HepG2 (cell line): Measurements from ENCODE around the gene WSCD2.

Experiments used
- DNMT1 ChIP-seq: sonication (generic); formaldehyde crosslinking; IDR thresholded peaks from 2 replicates; pipeline ENCODE4 v1.5.1; 2020; ENCODE audit warnings: mild to moderate bottlenecking, missing genetic modification reagents
- EP300 ChIP-seq, 3 experiments: sonication (generic) in 1 of 3; formaldehyde crosslinking in 1 of 3; IDR thresholded peaks; 2 replicates each; pipeline versions ENCODE4 v1.5.1 to v1.6.1; 2011 to 2020; ENCODE audit warnings: low read depth in 2 of 3, low read length in 2 of 3, borderline replicate concordance in 1 of 3, improper control_type of control experiment in 1 of 3, mild to moderate bottlenecking in 1 of 3, missing genetic modification reagents in 1 of 3, moderate library complexity in 1 of 3
- FOSL2 ChIP-seq: sonication (generic); formaldehyde crosslinking; IDR thresholded peaks from 2 replicates; pipeline ENCODE4 v1.4.0; 2020; ENCODE audit warnings: missing genetic modification reagents
- KAT7 ChIP-seq: IDR thresholded peaks from 2 replicates; pipeline ENCODE4 v1.6.1; 2018; ENCODE audit warnings: borderline replicate concordance, missing compliant biosample characterization
- MED13 ChIP-seq: sonication (generic); formaldehyde crosslinking; IDR thresholded peaks from 2 replicates; pipeline ENCODE4 v1.5.0; 2020; ENCODE audit warnings: missing genetic modification reagents
- PAWR ChIP-seq: sonication (generic); formaldehyde crosslinking; IDR thresholded peaks from 2 replicates; pipeline ENCODE4 v1.4.0; 2020; ENCODE audit warnings: missing genetic modification reagents, mild to moderate bottlenecking, borderline replicate concordance
- POLR2AphosphoS2 ChIP-seq: IDR thresholded peaks from 2 replicates; pipeline ENCODE4 v1.6.1; 2011; ENCODE audit warnings: low read depth, low read length, improper control_type of control experiment
- SAFB2 ChIP-seq: sonication (generic); formaldehyde crosslinking; IDR thresholded peaks from 2 replicates; pipeline ENCODE4 v1.5.1; 2020; ENCODE audit warnings: missing genetic modification reagents, low read depth, mild to moderate bottlenecking, borderline replicate concordance
- THRA ChIP-seq: sonication (generic); formaldehyde crosslinking; IDR thresholded peaks from 2 replicates; pipeline ENCODE4 v1.4.0; 2020; ENCODE audit warnings: missing genetic modification reagents, borderline replicate concordance
- ZHX1 ChIP-seq: sonication (generic); formaldehyde crosslinking; IDR thresholded peaks from 2 replicates; pipeline ENCODE4 v1.8.1; 2022; ENCODE audit warnings: low read depth, mild to moderate bottlenecking, missing genetic modification reagents
- ZNF512 ChIP-seq: sonication (generic); formaldehyde crosslinking; IDR thresholded peaks from 2 replicates; pipeline ENCODE4 v1.4.0; 2020; ENCODE audit warnings: mild to moderate bottlenecking, missing genetic modification reagents

GRCh38 chr12:108210001-108210400 is 80.9 kb downstream of the WSCD2 start:
- TF ChIP-seq POLR2AphosphoS2, result no peak
- TF ChIP-seq ZNF512 (CRISPR knock-in tag), result no peak
- no peak for TF ChIP-seq MED13 (CRISPR knock-in tag)
- TF ChIP-seq SAFB2 (CRISPR knock-in tag), result no peak
- TF ChIP-seq PAWR (CRISPR knock-in tag), result no peak
- TF ChIP-seq THRA (CRISPR knock-in tag), result no peak
- TF ChIP-seq DNMT1, result no peak
- TF ChIP-seq EP300 (IDR thresholded peaks at IDR 0.05; ENCODE audit: low read depth in 2 of 2, low read length in 2 of 2), result no peak
- no peak for TF ChIP-seq EP300 (CRISPR knock-in tag; IDR thresholded peaks at IDR 0.05; ENCODE audit: borderline replicate concordance)
- TF ChIP-seq ZHX1 (CRISPR knock-in tag), result no peak
- TF ChIP-seq FOSL2 (CRISPR knock-in tag), result no peak
- no peak for TF ChIP-seq KAT7 (CRISPR knock-in tag)
